Measurements from ENCODE around the gene B4GALNT3.

B4GALNT3 gene

DNA sequence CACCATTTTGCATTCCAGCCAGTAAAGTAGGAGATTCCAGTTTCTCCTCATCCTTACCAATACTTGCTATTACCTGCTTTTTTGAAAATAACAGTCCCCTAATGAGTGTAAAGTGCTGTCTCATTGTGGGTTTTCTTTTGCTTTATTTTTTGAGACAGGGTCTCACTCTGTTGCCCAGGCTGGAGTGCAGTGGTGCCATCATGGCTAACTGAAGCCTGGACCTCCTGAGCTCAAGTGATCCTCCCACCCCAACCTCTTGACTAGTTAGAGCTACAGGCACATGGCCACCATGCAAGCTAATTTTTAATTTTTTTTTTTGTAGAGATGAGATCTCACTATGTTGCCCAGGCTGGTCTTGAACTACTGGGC, 142.9 kb downstream of the B4GALNT3 start:
- DNase-seq: no peak

DNA sequence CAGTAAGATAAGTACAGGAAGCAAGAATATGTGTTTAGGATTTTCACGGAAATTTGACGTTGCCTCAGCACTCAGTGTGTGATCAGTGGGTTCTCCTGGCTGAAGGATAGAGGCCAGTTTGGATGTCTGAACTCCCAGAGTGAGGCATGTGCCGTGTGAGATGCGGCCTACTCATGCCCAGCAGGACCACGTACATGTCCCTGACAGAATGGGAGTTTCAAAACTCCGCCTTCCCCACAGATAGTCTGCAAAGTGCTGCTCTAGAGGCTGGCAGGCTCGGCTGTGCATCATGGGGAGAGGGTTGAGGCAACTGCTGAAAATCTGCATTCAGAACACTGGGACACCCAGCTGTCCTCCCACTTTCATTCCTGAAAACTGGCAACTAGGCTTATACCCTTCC, 145.2 kb downstream of the B4GALNT3 start:
- no peak for DNase-seq

DNA sequence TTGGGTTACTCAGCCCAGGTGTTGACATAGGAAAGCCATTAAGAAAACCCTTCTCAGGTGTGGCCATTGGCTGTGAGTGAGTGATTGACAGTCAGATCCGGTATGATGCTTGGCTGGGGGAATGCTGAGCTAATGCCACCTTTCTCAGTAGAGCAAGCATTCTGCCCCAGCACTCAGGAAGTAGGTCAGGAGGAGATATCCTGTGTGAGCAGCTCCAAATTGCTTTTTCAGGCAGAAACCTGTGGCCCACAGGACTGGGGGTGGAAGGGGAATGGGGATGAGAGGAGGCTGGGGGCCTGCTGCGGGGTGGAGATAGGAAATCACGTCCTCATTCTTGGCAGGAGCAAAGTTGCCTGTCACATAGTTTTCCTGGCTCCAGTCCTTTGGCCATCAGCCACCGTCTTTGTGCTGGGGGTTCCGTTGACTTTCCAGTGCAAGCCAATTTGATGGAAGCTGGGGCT, 147.8 kb downstream of the B4GALNT3 start:
- peak in 1 of 6 experiments; percentile 8 for DNase-seq

DNA sequence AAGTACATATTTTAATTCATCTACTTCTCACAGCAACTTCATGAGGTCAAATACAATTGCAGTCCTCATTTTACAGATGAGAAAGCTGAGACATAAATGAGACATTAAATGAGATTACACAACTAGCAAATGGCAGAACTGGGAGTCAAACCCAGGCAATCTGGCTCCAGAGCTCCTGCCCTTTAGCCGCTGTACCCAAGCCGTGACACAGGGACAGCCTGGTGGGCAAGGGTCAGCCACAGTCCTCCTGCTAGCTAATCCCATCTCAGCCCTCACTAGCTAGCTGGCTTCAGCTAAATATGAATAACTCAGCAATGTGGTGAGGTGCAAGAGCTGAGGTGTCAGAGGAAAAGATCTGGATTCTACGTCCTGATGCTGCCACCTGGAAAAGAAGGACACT, 148.7 kb downstream of the B4GALNT3 start:
- no peak for DNase-seq

DNA sequence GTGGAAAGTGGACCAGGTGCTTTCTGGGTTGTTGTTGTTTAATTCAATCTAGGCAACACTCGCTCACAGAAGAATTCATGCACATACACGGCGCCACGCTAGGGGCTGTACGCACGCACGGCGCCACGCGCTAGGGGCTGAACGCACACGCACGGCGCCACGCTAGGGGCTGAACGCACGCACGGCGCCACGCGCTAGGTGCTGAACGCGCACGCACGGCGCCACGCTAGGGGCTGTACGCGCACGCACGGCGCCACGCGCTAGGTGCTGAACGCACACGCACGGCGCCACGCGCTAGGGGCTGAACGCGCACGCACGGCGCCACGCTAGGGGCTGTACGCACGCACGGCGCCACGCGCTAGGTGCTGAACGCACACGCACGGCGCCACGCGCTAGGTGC, 149.2 kb downstream of the B4GALNT3 start:
- DNase-seq: no peak

DNA sequence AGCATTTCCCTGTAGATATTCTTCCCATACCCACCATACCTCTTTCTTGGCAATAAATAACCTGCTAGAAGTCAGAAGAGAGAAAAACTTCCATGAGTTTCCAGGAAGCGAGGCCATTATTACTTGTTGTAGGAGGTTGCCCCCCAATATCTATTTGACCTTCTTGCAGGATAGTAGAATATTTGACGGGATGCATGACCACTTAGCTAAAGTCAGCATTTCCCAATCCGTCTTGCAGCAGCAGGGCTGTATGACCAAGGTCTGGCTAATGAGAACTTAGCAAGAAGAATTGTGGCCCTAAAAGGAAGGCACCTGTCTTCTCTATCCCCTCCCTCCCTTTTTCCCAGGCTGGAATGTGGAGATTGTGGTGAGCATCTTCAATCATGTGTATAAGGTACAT, 152.0 kb downstream of the B4GALNT3 start:
- DNase-seq: no peak

DNA sequence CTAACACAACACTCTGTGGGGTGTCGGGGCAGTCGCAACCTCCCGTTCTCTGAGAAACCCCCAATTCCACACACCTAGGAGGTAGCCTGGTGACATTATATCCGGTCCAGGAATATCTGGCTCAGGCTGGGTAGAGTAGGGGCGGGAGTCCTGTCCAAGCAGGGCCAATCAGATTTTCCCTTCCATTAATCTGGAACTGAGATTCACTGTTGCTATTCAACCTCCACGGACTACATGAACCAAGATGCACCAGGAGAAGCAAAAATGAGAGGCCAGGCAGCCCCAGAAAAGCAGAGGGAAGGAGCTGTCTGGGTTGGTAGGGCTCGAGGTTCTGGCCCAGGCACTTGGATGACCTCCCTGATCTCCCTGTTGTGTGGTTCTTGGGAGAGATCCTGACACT, 152.6 kb downstream of the B4GALNT3 start:
- no peak for DNase-seq

DNA sequence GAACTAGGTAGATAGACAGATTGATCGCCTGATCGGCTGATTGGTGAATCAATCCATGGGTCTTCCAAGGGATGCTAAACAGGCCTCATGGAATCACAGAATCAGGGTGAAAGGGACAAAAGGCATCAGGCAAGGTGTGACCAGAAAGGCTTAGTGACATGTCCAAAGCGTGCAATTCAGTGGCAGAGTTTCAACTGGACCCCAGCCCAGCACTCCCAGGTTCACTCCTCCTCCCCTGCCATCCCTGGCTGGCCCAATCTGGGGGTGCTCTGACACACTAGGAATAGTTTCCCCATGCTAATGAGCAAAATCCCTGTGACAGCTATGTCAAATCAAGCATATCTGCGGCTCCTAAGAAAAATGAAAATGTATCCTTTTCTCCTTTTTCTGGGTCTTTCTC, 153.1 kb downstream of the B4GALNT3 start:
- no peak for DNase-seq
